ENCODE results near the gene HES4.
A peak's percentile ranks its signal among the peaks of the same experiment; 100 is the strongest.
"Not testable (repeated sequence)": the region's sequence is repeated elsewhere in the genome, so short reads cannot be mapped to it uniquely, and the experiment has no call there.

The HES4 gene

GRCh38 chr1:1018321-1018685 lies 18.4 kb upstream of the HES4 start:
- DNase-seq (ENCODE audit: low read depth), result not testable (repeated sequence)

- DNase-seq (ENCODE audit: low read depth), result not testable (repeated sequence)
Measured at GRCh38 chr1:1017397-1018320, 17.8 kb upstream of the HES4 start.

- no peak for DNase-seq (ENCODE audit: low read depth)
Measured at GRCh38 chr1:1014799-1015681, 15.1 kb upstream of the HES4 start.

GRCh38 chr1:1013922-1014648 lies 14.2 kb upstream of the HES4 start:
- DNase-seq (ENCODE audit: low read depth), result no peak

- DNase-seq (ENCODE audit: low read depth), result peak; percentile 78
Measured at GRCh38 chr1:1013105-1013921, 13.4 kb upstream of the HES4 start, which contains the start of gene ISG15. Gene ISG15 (plus strand): TSS chr1:1013497. CDS start chr1:1013574, 77 bp downstream.

- not testable (repeated sequence) for DNase-seq (ENCODE audit: low read depth)
Measured at GRCh38 chr1:1012736-1013104, 12.8 kb upstream of the HES4 start.

GRCh38 chr1:1011396-1011949 lies 11.6 kb upstream of the HES4 start:
- no peak for DNase-seq (ENCODE audit: low read depth)

- DNase-seq (ENCODE audit: low read depth), result not testable (repeated sequence)
Measured at GRCh38 chr1:1010131-1010530, 10.2 kb upstream of the HES4 start.

GRCh38 chr1:1006305-1007159 lies 6.6 kb upstream of the HES4 start:
- DNase-seq (ENCODE audit: low read depth), result no peak

GRCh38 chr1:1005774-1006304 lies 5.9 kb upstream of the HES4 start:
- DNase-seq (ENCODE audit: low read depth), result no peak

GRCh38 chr1:1004780-1005697 lies 5.1 kb upstream of the HES4 start:
- no peak for DNase-seq (ENCODE audit: low read depth)

- DNase-seq (ENCODE audit: low read depth), result no peak
Measured at GRCh38 chr1:1004420-1004779, 4.5 kb upstream of the HES4 start.

GRCh38 chr1:1003618-1004419 lies 3.9 kb upstream of the HES4 start:
- no peak for DNase-seq (ENCODE audit: low read depth)

- no peak for DNase-seq (ENCODE audit: low read depth)
Measured at GRCh38 chr1:1001057-1001783, 1.3 kb upstream of the HES4 start.

- DNase-seq (ENCODE audit: low read depth), result peak; percentile 54
Measured at GRCh38 chr1:1000357-1001056, 610 bp upstream of the HES4 start.

- DNase-seq (ENCODE audit: low read depth), result no peak
Measured at GRCh38 chr1:998995-999724, 737 bp downstream of the HES4 start.

Data from activated T-helper 9 cell treated with anti-CD3 and anti-CD28 coated beads, Interleukin-2, amount 50 U/mL, for 16 hours (primary cell).